ENCODE data around the gene CTIF. TPM values are rescaled to one million over a fixed set of nuclear protein-coding genes. Genes with fewer than 3 reads are reported as not detected.

Gene CTIF
- polyA plus RNA-seq, 1 donor from 2014 or later, result 50.2 TPM

DNA sequence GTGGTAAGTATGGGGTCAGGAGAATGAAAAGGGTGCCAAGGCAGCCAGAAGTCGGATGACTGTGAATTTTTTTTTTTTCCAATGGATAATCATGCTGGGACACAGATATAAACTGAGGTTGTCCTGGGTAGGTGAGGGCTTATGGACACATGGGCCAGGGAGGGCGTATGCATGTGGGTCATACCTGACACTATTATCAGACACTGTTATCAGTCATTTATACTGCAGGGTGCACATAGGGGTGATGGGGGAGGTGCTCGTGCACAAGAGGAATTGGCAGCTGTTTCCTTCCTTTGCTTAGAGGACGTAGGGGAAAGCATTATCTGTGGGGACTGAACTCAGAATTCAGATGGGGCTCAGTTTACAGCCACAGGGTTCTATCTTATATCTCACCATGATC lies 10.1 kb downstream of the CTIF start:
- H3K27ac ChIP-seq (ENCODE audit: low read length), result no peak overlapping the region
- no peaks in the 10 kb centered on the region for H3K9me3 ChIP-seq (ENCODE audit: low read length)
- TF ChIP-seq SMC3 (conservative IDR thresholded peaks at IDR 0.05; ENCODE audit: poor library complexity) (no peak), RAD21 (conservative IDR thresholded peaks at IDR 0.05) (no peak), EZH2 (IDR thresholded peaks at IDR 0.05; ENCODE audit: borderline replicate concordance, insufficient read depth, low read length, poor library complexity, severe bottlenecking) (no peak), EP300 (conservative IDR thresholded peaks at IDR 0.05; ENCODE audit: poor library complexity, severe bottlenecking) (no peak), TAF1 (IDR thresholded peaks at IDR 0.05; ENCODE audit: low read depth) (no peak), MXI1 (conservative IDR thresholded peaks at IDR 0.05; ENCODE audit: poor library complexity, severe bottlenecking) (no peak), POLR2AphosphoS5 (IDR thresholded peaks at IDR 0.05) (no peak)
- TF ChIP-seq, protein P1, sequence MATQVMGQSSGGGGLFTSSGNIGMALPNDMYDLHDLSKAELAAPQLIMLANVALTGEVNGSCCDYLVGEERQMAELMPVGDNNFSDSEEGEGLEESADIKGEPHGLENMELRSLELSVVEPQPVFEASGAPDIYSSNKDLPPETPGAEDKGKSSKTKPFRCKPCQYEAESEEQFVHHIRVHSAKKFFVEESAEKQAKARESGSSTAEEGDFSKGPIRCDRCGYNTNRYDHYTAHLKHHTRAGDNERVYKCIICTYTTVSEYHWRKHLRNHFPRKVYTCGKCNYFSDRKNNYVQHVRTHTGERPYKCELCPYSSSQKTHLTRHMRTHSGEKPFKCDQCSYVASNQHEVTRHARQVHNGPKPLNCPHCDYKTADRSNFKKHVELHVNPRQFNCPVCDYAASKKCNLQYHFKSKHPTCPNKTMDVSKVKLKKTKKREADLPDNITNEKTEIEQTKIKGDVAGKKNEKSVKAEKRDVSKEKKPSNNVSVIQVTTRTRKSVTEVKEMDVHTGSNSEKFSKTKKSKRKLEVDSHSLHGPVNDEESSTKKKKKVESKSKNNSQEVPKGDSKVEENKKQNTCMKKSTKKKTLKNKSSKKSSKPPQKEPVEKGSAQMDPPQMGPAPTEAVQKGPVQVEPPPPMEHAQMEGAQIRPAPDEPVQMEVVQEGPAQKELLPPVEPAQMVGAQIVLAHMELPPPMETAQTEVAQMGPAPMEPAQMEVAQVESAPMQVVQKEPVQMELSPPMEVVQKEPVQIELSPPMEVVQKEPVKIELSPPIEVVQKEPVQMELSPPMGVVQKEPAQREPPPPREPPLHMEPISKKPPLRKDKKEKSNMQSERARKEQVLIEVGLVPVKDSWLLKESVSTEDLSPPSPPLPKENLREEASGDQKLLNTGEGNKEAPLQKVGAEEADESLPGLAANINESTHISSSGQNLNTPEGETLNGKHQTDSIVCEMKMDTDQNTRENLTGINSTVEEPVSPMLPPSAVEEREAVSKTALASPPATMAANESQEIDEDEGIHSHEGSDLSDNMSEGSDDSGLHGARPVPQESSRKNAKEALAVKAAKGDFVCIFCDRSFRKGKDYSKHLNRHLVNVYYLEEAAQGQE (IDR thresholded peaks at IDR 0.05; ENCODE audit: borderline replicate concordance), result no peak
- H2AFZ ChIP-seq (ENCODE audit: low read depth, low read length), result no peak overlapping the region
- peaks cover 6% of the 10 kb centered on the region for H4K20me1 ChIP-seq (ENCODE audit: insufficient read depth)
- H3F3A ChIP-seq (ENCODE audit: insufficient read depth, low read length, poor library complexity, severe bottlenecking), result no peaks in the 10 kb centered on the region
- H3K9me2 ChIP-seq (ENCODE audit: insufficient read depth, low read length), result no peaks in the 10 kb centered on the region
- H3K9ac ChIP-seq (ENCODE audit: low read length), result no peak overlapping the region
- H3K36me3 ChIP-seq (ENCODE audit: insufficient read depth, low read length), result no peaks in the 10 kb centered on the region
- H3K4me3 ChIP-seq (ENCODE audit: low read length), result no peak overlapping the region
- H3K4me2 ChIP-seq (ENCODE audit: low read length), result no peak overlapping the region
- H3K27me3 ChIP-seq (ENCODE audit: insufficient read depth, low read depth, low read length), result no peaks in the 10 kb centered on the region
- H3K79me2 ChIP-seq (replicated peaks; ENCODE audit: insufficient read depth, low read length), result peaks cover 73% of the 10 kb centered on the region

DNA sequence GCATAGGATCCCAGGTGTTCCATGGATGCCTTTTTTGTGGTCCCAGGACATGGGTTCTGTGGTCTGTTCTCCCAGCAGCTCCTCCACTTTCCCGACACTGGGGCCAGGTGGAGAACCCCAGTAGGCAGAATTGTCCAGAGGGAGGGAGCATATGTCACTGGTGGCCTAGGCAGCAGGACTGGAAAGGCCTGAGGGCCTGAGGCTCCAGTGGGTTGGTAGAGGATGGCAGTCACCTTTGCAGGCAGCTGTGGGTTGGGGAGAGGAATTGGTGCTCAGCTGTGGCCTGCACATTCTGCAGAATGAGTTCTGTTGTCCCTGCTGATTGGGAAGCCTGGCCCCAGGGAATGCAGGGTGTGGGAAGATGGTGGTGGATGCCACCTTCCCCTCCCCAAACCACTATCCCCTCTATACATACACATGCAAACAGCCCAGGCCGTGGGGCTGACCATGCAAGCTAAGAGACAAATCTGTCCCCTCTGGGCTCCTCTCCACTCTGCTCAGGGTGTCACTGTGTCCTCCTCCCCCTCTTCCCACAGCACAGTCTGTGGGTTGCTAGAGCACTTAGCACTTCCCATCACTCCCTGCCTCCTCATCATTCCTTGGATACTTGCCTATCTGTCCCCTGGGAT lies 11.4 kb downstream of the CTIF start:
- Histone ChIP-seq H3K27ac (ENCODE audit: low read length) (no peak overlapping the region), H2AFZ (ENCODE audit: low read depth, low read length) (no peak overlapping the region), H3K36me3 (ENCODE audit: insufficient read depth, low read length) (no peaks in the 10 kb centered on the region), H3K9me3 (ENCODE audit: low read length) (no peaks in the 10 kb centered on the region), H3K4me3 (ENCODE audit: low read length) (no peak overlapping the region), H3K79me2 (replicated peaks; ENCODE audit: insufficient read depth, low read length) (peaks cover 71% of the 10 kb centered on the region), H3K9ac (ENCODE audit: low read length) (no peak overlapping the region), H3K4me2 (ENCODE audit: low read length) (no peak overlapping the region), H3F3A (ENCODE audit: insufficient read depth, low read length, poor library complexity, severe bottlenecking) (no peaks in the 10 kb centered on the region), H3K9me2 (ENCODE audit: insufficient read depth, low read length) (no peaks in the 10 kb centered on the region), H3K27me3 (ENCODE audit: insufficient read depth, low read depth, low read length) (no peaks in the 10 kb centered on the region), H4K20me1 (ENCODE audit: insufficient read depth) (no peaks in the 10 kb centered on the region)
- TF ChIP-seq, protein P1 (IDR thresholded peaks at IDR 0.05; ENCODE audit: borderline replicate concordance), result no peak
- TF ChIP-seq POLR2AphosphoS5 (IDR thresholded peaks at IDR 0.05), result no peak
- TF ChIP-seq, protein P2, sequence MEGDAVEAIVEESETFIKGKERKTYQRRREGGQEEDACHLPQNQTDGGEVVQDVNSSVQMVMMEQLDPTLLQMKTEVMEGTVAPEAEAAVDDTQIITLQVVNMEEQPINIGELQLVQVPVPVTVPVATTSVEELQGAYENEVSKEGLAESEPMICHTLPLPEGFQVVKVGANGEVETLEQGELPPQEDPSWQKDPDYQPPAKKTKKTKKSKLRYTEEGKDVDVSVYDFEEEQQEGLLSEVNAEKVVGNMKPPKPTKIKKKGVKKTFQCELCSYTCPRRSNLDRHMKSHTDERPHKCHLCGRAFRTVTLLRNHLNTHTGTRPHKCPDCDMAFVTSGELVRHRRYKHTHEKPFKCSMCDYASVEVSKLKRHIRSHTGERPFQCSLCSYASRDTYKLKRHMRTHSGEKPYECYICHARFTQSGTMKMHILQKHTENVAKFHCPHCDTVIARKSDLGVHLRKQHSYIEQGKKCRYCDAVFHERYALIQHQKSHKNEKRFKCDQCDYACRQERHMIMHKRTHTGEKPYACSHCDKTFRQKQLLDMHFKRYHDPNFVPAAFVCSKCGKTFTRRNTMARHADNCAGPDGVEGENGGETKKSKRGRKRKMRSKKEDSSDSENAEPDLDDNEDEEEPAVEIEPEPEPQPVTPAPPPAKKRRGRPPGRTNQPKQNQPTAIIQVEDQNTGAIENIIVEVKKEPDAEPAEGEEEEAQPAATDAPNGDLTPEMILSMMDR (IDR thresholded peaks at IDR 0.05; ENCODE audit: poor library complexity, severe bottlenecking), result no peak
- no peak for TF ChIP-seq RAD21 (conservative IDR thresholded peaks at IDR 0.05)
- no peak for TF ChIP-seq EP300 (conservative IDR thresholded peaks at IDR 0.05; ENCODE audit: poor library complexity, severe bottlenecking)

Data from neural cell (in vitro differentiated cells).